ENCODE measurements around the gene SHC3. TPM values are rescaled to one million over a fixed set of nuclear protein-coding genes. Genes with fewer than 3 reads are reported as not detected.

The SHC3 gene
- total RNA-seq, 1 donor from 2014 or later: 0.35 TPM

- DNase-seq (no peak), ATAC-seq (ENCODE audit: poor library complexity) (no peak)
- intact Hi-C loops (cut with DNase I): no loop called here
These were observed 11.8 kb downstream of the SHC3 start for GRCh38 chr9:89166852-89167251.

GRCh38 chr9:89165880-89166279 is 12.7 kb downstream of the SHC3 start:
- DNase-seq (no peak), ATAC-seq (ENCODE audit: poor library complexity) (no peak)
- intact Hi-C loops (cut with DNase I): no loop called here

GRCh38 chr9:89165341-89165740 is 13.3 kb downstream of the SHC3 start:
- intact Hi-C loops (cut with DNase I): no loop called here
- no peak for ATAC-seq (ENCODE audit: poor library complexity)

GRCh38 chr9:89161221-89161620 is 17.4 kb downstream of the SHC3 start:
- no peak for ATAC-seq (ENCODE audit: poor library complexity)
- no peak for DNase-seq
- intact Hi-C loops (cut with DNase I): no loop called here

More at GRCh38 chr9:89165341-89165740, 13.3 kb downstream of the SHC3 start:
- DNase-seq: no peak

- DNase-seq (no peak), ATAC-seq (ENCODE audit: poor library complexity) (no peak)
- intact Hi-C loops (cut with DNase I): no loop called here
These were observed 17.8 kb downstream of the SHC3 start for GRCh38 chr9:89160806-89161205.

GRCh38 chr9:89154651-89155336 is 23.8 kb downstream of the SHC3 start:
- ATAC-seq (ENCODE audit: poor library complexity): no peak
- no peak for DNase-seq
- intact Hi-C loops (cut with DNase I): no loop called here

GRCh38 chr9:89154218-89154617 is 24.4 kb downstream of the SHC3 start:
- ATAC-seq (ENCODE audit: poor library complexity) (no peak), DNase-seq (no peak)
- intact Hi-C loops (cut with DNase I): no loop called here

GRCh38 chr9:89153232-89154017 is 25.2 kb downstream of the SHC3 start:
- no peak for DNase-seq
- intact Hi-C loops (cut with DNase I): no loop called here
- ATAC-seq (ENCODE audit: poor library complexity): no peak

GRCh38 chr9:89149726-89150125 is 28.9 kb downstream of the SHC3 start:
- DNase-seq (no peak), ATAC-seq (ENCODE audit: poor library complexity) (no peak)
- intact Hi-C loops (cut with DNase I): no loop called here

GRCh38 chr9:89145097-89145496 is 33.5 kb downstream of the SHC3 start:
- intact Hi-C loops (cut with DNase I): no loop called here
- no peak for DNase-seq

GRCh38 chr9:89144238-89144637 is 34.4 kb downstream of the SHC3 start:
- intact Hi-C loops (cut with DNase I): no loop called here
- ATAC-seq (ENCODE audit: poor library complexity) (no peak), DNase-seq (no peak)

More at GRCh38 chr9:89145097-89145496, 33.5 kb downstream of the SHC3 start:
- no peak for ATAC-seq (ENCODE audit: poor library complexity)

GRCh38 chr9:89143266-89143665 is 35.4 kb downstream of the SHC3 start:
- intact Hi-C loops (cut with DNase I): no loop called here
- DNase-seq: no peak
- no peak for ATAC-seq (ENCODE audit: poor library complexity)

GRCh38 chr9:89139455-89139854 is 39.2 kb downstream of the SHC3 start:
- DNase-seq (no peak), ATAC-seq (ENCODE audit: poor library complexity) (no peak)
- intact Hi-C loops (cut with DNase I): no loop called here

- ATAC-seq (ENCODE audit: poor library complexity) (no peak), DNase-seq (no peak)
- intact Hi-C loops (cut with DNase I): no loop called here
These were observed 39.9 kb downstream of the SHC3 start for GRCh38 chr9:89138463-89139390.

- ATAC-seq (ENCODE audit: poor library complexity) (peak; percentile 70), DNase-seq (peak; percentile 49)
- intact Hi-C loops (cut with DNase I): no loop called here
These were observed 40.8 kb downstream of the SHC3 start for GRCh38 chr9:89137542-89138462.

GRCh38 chr9:89135591-89136166 is 42.9 kb downstream of the SHC3 start:
- ATAC-seq (ENCODE audit: poor library complexity): no peak
- DNase-seq: no peak
- intact Hi-C loops (cut with DNase I): no loop called here

GRCh38 chr9:89134709-89135108 is 43.9 kb downstream of the SHC3 start:
- ATAC-seq (ENCODE audit: poor library complexity): no peak
- DNase-seq: no peak
- intact Hi-C loops (cut with DNase I): no loop called here

GRCh38 chr9:89122949-89123348 is 55.7 kb downstream of the SHC3 start:
- intact Hi-C loops (cut with DNase I): no loop called here
- ATAC-seq (ENCODE audit: poor library complexity) (no peak), DNase-seq (no peak)
